Measurements from ENCODE around the gene ARHGEF17.

DNA sequence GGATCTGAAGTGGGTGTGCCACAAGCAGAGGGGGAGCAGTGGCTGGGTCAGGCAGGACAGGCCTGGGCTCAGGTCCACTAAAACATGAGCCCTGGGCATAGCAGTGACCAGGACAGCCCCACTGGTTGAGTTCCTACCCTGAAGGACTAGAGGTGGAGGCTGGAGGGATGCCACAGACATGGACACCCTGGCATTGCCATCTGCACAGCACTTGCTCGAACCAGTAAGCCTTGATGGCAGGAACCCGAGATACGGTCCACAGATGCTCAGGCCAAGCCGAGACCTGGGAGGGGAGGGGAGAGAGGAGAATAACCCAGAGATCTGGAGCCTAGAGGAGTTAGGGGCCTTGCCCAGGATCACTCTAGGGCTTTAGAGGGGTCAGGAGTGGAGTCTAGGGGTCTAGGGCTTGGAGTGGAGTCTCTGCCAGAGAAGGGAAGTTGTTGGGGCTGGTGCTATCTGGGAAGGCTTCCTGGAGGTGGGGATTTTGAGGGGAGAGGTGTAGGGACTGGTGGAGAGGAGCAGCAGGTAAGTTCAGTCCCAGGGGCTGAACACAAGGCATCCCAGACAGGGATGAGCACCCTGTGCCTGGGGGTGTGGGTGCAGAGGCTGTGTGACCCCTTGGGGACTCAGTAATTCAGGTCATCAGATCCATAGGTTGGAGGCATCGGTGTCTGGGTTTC lies 37.5 kb downstream of the ARHGEF17 start:
- TF ChIP-seq, protein P1, sequence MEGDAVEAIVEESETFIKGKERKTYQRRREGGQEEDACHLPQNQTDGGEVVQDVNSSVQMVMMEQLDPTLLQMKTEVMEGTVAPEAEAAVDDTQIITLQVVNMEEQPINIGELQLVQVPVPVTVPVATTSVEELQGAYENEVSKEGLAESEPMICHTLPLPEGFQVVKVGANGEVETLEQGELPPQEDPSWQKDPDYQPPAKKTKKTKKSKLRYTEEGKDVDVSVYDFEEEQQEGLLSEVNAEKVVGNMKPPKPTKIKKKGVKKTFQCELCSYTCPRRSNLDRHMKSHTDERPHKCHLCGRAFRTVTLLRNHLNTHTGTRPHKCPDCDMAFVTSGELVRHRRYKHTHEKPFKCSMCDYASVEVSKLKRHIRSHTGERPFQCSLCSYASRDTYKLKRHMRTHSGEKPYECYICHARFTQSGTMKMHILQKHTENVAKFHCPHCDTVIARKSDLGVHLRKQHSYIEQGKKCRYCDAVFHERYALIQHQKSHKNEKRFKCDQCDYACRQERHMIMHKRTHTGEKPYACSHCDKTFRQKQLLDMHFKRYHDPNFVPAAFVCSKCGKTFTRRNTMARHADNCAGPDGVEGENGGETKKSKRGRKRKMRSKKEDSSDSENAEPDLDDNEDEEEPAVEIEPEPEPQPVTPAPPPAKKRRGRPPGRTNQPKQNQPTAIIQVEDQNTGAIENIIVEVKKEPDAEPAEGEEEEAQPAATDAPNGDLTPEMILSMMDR (conservative IDR thresholded peaks at IDR 0.05; ENCODE audit: low read depth, low read length) = no peak
- no peak for TF ChIP-seq EZH2 (IDR thresholded peaks at IDR 0.05; ENCODE audit: borderline replicate concordance, low read depth, low read length, poor library complexity, severe bottlenecking)

Data from A673 (cell line).